AG09319 (cell line): ENCODE measurements around the gene WAS.

Source experiments
- DNase-seq: peaks from one replicate; pipeline ENCODE4 v3.0.0-alpha.2; 2010; ENCODE audit warnings: low read depth; ENCODE audit errors: extremely low read depth
- TF ChIP-seq, protein P1 (sequence below): IDR thresholded peaks from 2 replicates; pipeline ENCODE4 v1.5.1; 2011; ENCODE audit warnings: low read depth, mild to moderate bottlenecking, inconsistent platforms, low read length, moderate library complexity

WAS gene

DNA sequence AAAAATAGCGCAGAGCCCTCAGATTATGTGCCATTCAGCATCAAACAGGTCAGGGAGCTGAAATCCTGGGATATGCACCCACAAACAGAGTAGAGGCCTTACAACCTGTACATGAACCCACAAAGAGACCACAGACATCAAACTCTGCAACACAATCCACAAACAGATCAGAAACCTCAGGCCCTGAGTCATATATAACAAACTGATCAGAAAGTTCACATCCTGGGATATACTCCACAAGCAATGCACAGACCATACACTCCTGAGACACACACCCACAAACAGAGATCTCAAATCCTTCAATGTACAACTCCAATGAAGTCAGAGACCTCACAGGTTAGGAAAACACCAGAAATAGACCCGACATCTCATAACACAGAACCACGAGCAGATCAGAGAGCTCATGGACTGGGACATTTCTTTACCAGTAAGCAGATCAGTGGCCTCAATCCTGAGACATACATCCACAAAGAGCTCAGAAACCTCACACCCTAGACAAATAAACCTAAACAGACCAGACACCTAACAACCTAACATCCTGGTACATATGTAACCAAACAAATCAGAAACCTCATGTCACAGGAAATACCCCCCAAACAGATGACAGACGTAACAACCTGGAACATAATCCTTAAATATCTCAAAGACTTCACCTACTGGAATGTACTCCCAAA, 37.1 kb downstream of the WAS start:
- TF ChIP-seq, protein P1, sequence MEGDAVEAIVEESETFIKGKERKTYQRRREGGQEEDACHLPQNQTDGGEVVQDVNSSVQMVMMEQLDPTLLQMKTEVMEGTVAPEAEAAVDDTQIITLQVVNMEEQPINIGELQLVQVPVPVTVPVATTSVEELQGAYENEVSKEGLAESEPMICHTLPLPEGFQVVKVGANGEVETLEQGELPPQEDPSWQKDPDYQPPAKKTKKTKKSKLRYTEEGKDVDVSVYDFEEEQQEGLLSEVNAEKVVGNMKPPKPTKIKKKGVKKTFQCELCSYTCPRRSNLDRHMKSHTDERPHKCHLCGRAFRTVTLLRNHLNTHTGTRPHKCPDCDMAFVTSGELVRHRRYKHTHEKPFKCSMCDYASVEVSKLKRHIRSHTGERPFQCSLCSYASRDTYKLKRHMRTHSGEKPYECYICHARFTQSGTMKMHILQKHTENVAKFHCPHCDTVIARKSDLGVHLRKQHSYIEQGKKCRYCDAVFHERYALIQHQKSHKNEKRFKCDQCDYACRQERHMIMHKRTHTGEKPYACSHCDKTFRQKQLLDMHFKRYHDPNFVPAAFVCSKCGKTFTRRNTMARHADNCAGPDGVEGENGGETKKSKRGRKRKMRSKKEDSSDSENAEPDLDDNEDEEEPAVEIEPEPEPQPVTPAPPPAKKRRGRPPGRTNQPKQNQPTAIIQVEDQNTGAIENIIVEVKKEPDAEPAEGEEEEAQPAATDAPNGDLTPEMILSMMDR: no peak
- no peak for DNase-seq

DNA sequence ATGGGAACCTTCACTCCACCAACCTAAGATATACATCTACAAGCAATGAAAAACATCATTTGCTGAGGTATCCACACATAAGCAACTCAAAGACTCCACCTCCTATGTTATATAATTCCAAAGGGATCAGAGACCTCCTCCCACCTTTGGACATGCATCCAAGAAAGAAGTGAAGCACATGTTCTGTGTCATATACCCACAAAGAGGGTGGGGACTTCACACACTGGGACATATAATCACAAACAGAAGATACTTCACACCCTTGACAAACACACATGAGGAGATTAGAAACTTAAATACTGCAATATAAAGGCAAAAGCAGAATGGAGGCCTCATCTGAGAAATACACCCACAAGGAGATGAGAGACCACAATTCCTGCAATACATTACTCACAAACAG, 38.3 kb downstream of the WAS start:
- no peak for DNase-seq

DNA sequence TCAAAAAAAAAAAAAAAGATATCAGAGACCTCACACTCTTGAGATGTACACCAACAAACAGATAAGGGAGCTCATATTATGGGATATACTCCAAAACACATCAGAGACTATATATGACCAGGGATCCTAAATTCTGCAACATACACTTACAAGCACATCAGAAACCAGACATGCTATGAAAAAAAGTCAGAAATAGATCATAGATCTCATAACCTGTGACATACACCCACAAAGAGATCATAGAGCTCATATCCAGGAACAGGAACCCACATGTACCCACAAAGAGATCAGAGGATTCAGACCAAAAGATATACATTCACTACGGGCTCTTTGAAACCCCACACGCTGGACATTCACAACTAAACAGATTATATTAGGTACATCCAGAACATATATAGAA, 43.0 kb downstream of the WAS start:
- DNase-seq: no peak
- TF ChIP-seq, protein P1: no peak

More for the DNA sequence above, 38.3 kb downstream of the WAS start:
- TF ChIP-seq, protein P1: no peak

DNA sequence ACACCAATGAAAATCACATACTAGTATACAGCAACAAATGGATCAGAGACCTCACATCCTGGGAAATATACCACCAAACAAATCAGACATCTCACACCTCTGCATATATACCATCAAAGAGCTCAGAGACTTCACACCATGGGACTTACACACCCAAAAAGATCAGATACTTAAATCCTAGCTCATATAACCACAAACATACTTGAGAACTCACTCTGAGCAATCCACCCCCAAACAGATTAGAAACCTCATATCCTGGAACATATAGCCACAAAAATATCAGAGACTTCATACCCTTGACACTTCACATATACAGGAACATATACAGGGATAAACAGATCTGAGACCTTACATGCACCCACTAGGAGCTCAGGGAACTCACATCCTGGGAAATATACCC, 45.1 kb downstream of the WAS start:
- DNase-seq: no peak
- TF ChIP-seq, protein P1: no peak

DNA sequence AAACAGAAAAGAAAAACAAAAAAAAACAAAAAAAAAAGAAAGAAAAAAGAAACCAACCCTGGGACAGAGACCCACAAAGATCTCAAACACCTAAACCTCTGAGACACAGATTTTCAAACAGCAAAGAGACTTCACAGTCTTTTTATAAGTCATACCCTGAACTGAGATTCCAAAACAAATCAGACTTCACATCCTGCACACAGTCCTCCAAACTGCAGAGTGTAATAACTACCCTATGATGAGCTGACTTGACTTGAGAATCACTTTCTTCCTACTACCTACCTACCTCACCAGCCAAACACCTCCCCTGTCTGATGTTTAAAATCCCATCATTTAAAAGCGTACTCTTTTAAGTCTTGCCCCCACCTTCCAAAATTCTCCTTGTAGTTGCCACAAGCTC, 52.7 kb downstream of the WAS start:
- TF ChIP-seq, protein P1: no peak
- no peak for DNase-seq

DNA sequence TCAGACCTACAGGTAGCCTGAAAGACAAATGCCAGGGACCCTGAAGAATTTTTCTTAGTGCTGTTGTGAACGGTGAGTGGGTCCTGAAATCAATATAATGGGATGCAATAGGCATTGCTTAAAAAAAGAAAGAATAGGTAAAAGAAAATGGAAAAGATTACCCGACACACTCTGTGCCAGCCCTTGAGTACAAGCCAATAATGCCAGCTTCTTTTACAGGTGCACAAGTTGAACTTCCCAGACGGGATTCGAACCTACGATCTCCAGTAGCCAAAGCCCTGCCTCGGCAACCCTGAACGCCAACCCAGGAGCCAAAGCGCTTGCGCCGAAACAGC, 53.2 kb downstream of the WAS start:
- TF ChIP-seq, protein P1: no peak
- DNase-seq: no peak

DNA sequence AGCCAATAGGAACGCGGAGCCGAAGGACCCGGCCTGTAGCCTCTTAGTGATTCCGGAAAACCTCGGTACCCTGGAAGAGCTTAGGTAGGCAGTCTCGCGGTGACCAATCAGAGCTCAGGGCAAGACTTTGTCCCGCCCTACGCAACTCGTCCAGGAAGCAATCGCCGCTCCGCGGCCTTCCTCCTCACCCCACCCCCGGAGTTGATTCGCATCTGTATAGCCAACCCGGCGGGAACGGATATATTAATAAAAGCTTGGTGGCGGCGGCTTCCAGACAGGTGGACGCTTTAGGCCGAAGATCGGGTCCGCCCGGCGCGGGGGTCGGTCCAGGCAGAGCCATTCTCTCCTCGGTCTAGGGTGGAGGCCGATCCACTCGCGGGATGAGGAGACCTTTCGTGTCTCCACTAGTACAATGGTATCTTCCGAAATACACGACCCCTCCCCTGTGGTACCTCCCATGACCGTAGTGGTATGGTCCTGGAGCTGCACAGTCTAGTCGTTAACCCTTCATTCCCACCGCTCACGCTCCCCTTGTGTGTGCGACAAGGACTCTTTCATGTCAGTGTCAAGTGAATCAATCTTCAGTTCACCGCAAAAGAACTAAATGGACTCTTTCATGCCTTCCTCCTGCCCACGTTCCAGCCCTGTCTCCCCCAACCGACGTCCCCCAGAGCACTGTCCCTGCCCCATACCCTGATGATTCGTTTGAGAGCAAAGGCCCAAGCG, 53.8 kb downstream of the WAS start:
- peak; percentile 94 for DNase-seq
- TF ChIP-seq, protein P1: no peak
